Measurements from ENCODE around the gene BATF3. TPM values are rescaled to one million over a fixed set of nuclear protein-coding genes. Genes with fewer than 3 reads are reported as not detected.

Gene BATF3, protein sequence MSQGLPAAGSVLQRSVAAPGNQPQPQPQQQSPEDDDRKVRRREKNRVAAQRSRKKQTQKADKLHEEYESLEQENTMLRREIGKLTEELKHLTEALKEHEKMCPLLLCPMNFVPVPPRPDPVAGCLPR
- total RNA-seq (ENCODE audit: low replicate concordance): 0.55 and 0.72 TPM in 2 replicates
- long read RNA-seq: 0 reads

DNA sequence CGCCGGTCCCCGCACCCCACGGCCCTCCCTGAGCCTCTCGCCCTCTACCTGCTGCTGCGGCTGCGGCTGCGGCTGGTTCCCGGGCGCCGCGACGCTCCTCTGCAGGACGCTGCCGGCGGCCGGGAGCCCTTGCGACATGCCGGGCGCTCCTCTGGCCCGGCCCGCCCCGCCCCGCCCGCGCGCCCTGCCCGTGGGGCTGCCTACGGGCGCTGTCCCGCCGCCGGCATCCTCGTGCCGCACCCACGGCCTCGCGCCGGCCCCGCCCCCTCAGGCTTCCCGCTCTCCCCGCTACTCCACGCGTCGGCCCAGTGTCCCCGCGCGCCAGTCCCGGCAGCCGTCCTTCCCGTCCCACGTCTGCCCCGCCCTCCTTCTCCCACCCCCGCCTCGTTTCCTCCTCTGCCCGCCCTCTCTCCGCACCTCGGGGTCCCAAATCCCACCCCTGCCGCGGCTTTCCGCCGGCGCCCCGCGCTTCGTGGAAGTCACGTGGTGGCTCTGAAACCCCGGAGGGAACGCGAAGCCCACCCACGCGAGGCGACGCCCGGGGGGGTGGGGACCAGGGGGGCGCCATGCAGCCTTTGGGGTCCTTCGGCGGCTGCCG is at the start of gene BATF3:
Gene BATF3 (minus strand): TSS at position 216 of the 598 bp plus-strand sequence. CDS start 78 bp downstream, at position 138.
- TF ChIP-seq, protein P1, sequence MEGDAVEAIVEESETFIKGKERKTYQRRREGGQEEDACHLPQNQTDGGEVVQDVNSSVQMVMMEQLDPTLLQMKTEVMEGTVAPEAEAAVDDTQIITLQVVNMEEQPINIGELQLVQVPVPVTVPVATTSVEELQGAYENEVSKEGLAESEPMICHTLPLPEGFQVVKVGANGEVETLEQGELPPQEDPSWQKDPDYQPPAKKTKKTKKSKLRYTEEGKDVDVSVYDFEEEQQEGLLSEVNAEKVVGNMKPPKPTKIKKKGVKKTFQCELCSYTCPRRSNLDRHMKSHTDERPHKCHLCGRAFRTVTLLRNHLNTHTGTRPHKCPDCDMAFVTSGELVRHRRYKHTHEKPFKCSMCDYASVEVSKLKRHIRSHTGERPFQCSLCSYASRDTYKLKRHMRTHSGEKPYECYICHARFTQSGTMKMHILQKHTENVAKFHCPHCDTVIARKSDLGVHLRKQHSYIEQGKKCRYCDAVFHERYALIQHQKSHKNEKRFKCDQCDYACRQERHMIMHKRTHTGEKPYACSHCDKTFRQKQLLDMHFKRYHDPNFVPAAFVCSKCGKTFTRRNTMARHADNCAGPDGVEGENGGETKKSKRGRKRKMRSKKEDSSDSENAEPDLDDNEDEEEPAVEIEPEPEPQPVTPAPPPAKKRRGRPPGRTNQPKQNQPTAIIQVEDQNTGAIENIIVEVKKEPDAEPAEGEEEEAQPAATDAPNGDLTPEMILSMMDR (conservative IDR thresholded peaks at IDR 0.05): no peak
- H3K27ac Mint-ChIP-seq: peak within 1 kb of the TSS; percentile 32
- DNase-seq (ENCODE audit: extremely low spot score, unreplicated experiment): peak; percentile 64
- H3K4me1 Mint-ChIP-seq (ENCODE audit: unreplicated experiment): no peaks in the 10 kb centered on the region
- H3K9me3 Mint-ChIP-seq: no peaks in the 10 kb centered on the region
- peak within 1 kb of the TSS; percentile 84 for H3K4me3 Mint-ChIP-seq
- peaks cover 80% of the 10 kb centered on the region for H3K27me3 Mint-ChIP-seq
- no peaks in the 10 kb centered on the region for H3K36me3 Mint-ChIP-seq

- TF ChIP-seq, protein P1 (conservative IDR thresholded peaks at IDR 0.05): no peak
- Mint-ChIP-seq H3K27ac (no peak overlapping the region), H3K4me3 (no peak overlapping the region), H3K36me3 (peaks cover 32% of the 10 kb centered on the region), H3K27me3 (no peaks in the 10 kb centered on the region), H3K4me1 (ENCODE audit: unreplicated experiment) (peaks cover 12% of the 10 kb centered on the region), H3K9me3 (no peaks in the 10 kb centered on the region)
- no peak for DNase-seq (ENCODE audit: extremely low spot score, unreplicated experiment)
Observed at GRCh38 chr1:212746546-212746945, 46.9 kb upstream of the BATF3 start.

DNA sequence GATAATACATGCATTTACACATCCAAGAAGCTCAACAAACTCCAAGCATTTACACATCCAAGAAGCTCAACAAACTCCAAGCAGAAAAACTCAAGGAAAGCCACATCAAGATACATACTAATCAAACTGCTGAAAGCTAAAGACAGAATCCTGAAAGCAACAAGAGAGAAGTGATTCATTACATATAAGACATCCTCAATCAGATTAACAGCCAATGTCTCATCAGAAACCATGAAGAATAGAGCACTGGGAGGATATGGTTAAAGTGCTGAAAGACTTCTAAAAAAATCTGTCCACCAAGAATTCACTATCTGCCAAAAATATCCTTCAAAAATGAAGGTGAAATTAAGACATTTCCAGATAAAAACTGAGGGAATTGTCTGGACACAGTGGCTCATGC is 45.7 kb upstream of the BATF3 start:
- H3K9me3 Mint-ChIP-seq: no peaks in the 10 kb centered on the region
- H3K27ac Mint-ChIP-seq: no peak overlapping the region
- H3K36me3 Mint-ChIP-seq: peaks cover 38% of the 10 kb centered on the region
- TF ChIP-seq, protein P1 (conservative IDR thresholded peaks at IDR 0.05): no peak
- no peak for DNase-seq (ENCODE audit: extremely low spot score, unreplicated experiment)
- no peaks in the 10 kb centered on the region for H3K27me3 Mint-ChIP-seq
- peaks cover 12% of the 10 kb centered on the region for H3K4me1 Mint-ChIP-seq (ENCODE audit: unreplicated experiment)
- H3K4me3 Mint-ChIP-seq: no peak overlapping the region

DNA sequence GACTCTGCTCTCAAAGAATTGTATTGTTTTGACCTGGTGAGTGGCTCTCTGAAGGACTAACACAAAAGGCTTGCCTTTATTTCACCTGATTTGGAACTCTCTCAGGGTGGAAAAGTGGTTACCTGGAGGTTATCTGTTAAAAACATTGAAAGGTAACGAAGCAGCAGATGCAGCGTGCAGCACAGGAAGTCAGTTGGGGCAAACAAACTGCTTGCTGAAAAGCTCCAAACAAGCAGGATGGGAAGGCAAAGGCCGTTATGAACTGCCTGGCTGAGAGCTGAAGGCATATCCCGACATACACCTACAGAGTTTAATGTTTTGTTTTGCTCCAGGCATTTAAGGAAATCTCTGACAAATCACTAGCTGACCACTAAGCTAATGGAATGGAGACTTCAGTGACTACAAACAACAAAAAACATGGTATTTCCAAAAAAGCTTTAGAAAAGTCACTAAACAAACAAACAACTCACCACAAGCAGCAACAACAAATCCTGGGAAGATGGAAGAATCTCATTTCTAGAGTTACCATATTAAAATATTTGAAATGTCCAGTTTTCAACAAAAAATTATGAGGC is 44.3 kb upstream of the BATF3 start:
- no peak for DNase-seq (ENCODE audit: extremely low spot score, unreplicated experiment)
- H3K36me3 Mint-ChIP-seq: peaks cover 33% of the 10 kb centered on the region
- no peaks in the 10 kb centered on the region for H3K27me3 Mint-ChIP-seq
- TF ChIP-seq, protein P1 (conservative IDR thresholded peaks at IDR 0.05): no peak
- no peak overlapping the region for H3K27ac Mint-ChIP-seq
- peaks cover 7% of the 10 kb centered on the region for H3K4me1 Mint-ChIP-seq (ENCODE audit: unreplicated experiment)
- no peaks in the 10 kb centered on the region for H3K9me3 Mint-ChIP-seq
- H3K4me3 Mint-ChIP-seq: no peak overlapping the region

DNA sequence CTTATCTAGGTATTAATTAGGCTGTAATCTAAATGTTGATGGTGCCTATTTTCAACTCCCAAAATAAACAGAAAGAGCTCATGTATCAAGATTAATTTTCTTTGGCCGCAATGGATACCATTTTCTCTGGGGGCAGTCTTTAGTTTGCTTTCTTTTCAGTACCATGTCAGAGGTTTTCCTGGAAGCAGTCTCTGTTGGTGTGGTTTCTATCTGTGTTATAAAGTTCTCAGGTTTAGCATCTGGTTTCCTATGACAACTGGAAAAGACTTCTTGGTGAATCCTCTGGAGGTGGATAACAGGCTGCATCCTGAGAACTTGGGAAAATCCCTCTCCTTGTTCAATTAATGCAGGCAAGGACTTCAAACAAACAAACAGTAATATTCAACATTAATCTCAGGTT is 38.7 kb upstream of the BATF3 start:
- H3K4me1 Mint-ChIP-seq (ENCODE audit: unreplicated experiment): peaks cover 4% of the 10 kb centered on the region
- no peak overlapping the region for H3K4me3 Mint-ChIP-seq
- no peaks in the 10 kb centered on the region for H3K27me3 Mint-ChIP-seq
- TF ChIP-seq, protein P1 (conservative IDR thresholded peaks at IDR 0.05): no peak
- DNase-seq (ENCODE audit: extremely low spot score, unreplicated experiment): no peak
- no peaks in the 10 kb centered on the region for H3K9me3 Mint-ChIP-seq
- H3K36me3 Mint-ChIP-seq: peaks cover 24% of the 10 kb centered on the region
- H3K27ac Mint-ChIP-seq: no peak overlapping the region

All from type B pancreatic cell (in vitro differentiated cells).